Activated CD8-positive, alpha-beta memory T cell treated with anti-CD3 and anti-CD28 coated beads, Interleukin-2, amount 50 U/mL, for 24 hours (primary cell): ENCODE results near the gene KCNAB1.
"Not testable (repeated sequence)": the region's sequence is repeated elsewhere in the genome, so short reads cannot be mapped to it uniquely, and the experiment has no call there.

Experiments
- DNase-seq: peaks from one replicate; pipeline ENCODE4 v3.0.0-alpha.2; 2020; ENCODE audit errors: extremely low read depth

KCNAB1 gene

GRCh38 chr3:156539051-156539450 lies 418.7 kb downstream of the KCNAB1 start:
- DNase-seq, result no peak

- no peak for DNase-seq
These were observed 419.4 kb downstream of the KCNAB1 start for GRCh38 chr3:156539802-156540201.

GRCh38 chr3:156542101-156543042 lies 422.0 kb downstream of the KCNAB1 start:
- DNase-seq, result no peak

DNA sequence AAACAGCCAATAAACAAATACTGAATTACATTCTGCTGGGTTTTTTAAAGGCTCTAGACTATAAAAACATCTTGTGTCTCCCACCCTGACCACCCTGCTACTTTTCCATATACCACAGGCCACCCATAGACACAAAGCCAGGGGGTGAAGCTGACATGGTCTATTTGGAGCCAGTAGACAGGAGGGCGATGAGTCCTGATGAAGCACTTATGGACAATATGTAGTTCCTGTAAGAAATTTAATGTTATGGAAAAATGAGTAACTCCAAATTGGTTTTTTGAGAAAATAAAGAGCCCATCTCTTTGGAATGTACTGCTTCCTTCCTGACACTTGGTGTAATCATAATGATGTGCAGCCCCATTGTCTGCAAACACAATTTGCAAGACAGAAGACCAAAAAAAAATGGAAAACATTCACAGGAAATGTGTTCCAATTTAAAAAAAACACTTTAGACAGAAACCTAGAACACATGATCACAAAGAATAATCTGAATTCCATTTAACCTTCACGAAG lies 422.7 kb downstream of the KCNAB1 start:
- no peak for DNase-seq

DNA sequence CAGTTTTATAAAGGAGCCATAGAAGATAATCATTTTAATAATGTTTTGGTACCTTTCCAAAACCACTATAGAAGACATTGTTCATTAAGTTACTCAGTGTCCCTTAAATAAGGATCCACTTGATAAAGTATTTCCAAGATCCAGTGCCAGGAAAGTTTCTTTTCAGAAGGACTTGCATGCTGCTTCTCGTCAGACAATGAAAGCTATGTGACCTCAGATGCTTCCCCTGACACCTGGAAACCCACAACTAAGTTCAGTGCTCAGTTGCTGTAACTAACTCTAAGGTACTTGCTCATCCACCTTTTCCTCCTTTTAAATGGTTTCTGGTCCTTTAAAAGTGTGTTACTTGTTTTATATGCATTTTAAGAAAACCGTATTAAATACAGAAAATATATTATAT lies 427.3 kb downstream of the KCNAB1 start:
- no peak for DNase-seq

GRCh38 chr3:156548041-156548687 lies 427.8 kb downstream of the KCNAB1 start:
- no peak for DNase-seq

DNA sequence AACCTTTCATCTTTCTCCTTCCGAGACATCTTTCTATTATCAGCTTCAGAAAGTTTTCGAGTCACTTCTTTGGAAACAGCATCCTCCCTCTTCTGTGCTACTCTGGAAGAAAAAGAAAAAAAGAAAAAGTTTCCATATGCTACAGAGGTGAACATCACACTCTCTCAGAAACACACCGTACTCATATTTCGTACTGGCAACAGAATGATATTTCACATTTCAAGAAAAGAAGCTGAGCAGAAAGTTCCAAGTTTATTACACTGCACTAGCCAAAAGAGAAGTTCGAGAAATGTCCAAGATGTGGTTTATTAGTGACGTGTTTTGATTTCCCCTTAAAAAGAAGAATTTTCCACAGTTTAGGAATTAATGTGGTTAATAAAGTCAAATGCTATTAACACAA lies 428.5 kb downstream of the KCNAB1 start:
- no peak for DNase-seq

DNA sequence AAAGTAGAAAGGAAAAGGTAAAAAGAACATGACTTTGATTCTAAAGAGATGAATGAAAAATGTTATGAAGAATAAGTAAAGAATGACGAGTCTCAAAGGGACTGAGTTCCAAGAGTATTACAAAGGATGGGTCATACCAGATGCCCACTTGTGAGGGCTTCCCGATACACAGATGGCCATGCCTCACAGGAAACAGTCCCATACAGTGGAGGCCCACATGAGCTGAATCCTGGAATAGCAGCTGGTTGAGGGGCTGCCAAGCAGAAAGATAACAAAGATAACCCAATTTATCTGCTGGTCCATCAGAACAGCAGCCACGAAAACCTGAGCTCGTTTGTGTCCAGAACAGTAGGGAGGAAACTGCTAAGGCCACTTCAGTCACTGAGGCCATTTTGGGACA lies 430.9 kb downstream of the KCNAB1 start:
- DNase-seq, result no peak

DNA sequence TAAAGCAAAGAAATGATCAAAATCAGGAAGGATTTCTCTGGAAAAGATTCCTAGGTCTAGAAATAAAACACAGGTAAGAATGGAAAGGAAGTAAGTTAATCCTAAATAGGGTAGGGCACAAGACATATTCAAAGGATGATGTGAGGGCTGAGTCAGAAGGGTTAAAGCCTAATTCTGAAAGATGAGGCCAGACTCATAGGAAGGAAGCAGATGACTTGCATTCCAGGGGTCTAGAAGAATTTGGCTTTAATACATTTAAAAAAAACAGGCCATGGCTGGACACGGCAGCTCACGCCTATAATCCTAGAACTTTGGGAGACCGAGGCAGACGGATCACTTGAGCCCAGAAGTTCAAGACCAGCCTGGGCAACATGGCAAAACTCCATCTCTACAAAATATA lies 431.4 kb downstream of the KCNAB1 start:
- DNase-seq, result no peak

GRCh38 chr3:156552973-156553372 lies 432.6 kb downstream of the KCNAB1 start:
- DNase-seq, result no peak

DNA sequence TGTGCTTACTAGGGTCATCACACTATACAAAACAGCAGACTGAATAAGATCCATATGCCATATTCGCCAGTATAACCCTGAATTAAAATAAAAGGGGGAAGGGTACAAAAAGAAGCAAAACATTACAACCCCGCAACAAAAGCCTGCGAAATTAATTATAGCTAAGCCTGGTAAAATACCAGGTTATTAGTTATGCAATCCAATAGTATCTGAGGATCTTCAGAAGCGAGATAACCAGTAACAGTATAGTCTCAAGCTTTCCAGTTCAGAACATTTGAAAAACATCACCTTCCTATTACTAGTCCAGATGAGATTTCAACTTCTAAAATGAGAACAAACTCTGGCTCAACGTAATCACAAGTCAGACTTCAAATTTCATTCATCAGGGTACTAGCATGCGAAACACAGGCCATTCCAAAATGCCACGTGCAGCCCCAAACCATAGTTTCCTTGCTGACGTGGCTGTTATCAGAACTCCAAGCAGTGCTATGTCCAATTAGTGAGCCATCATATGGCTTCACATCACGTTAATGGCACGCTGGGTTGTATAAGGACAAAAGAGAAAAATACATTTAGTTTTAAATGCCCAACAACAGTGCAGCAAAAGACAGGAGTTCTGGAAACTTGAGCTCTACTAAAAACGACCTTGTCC lies 433.5 kb downstream of the KCNAB1 start:
- no peak for DNase-seq

DNA sequence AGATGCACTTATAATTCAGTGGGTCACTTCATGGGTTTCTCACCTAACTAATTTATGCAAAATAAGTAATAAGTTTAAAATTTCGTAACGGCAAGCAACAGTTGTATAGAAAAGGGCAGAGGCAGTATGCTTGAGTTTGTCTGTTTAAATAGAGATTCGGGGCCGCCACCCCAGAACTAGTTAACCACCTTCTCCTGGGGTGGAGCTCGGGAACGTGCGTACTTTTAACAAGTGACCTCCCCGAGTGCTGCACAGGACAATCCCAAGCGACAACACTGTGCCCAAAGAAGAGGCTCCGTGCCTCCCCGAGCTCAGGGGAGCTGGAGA lies 434.1 kb downstream of the KCNAB1 start:
- DNase-seq, result no peak

GRCh38 chr3:156554842-156555687 lies 434.7 kb downstream of the KCNAB1 start, which contains the start of gene SSR3:
SSR3 (minus strand) TSS chr3:156555117; CDS start chr3:156555089, 28 bp downstream.
- peak; percentile 99 for DNase-seq

DNA sequence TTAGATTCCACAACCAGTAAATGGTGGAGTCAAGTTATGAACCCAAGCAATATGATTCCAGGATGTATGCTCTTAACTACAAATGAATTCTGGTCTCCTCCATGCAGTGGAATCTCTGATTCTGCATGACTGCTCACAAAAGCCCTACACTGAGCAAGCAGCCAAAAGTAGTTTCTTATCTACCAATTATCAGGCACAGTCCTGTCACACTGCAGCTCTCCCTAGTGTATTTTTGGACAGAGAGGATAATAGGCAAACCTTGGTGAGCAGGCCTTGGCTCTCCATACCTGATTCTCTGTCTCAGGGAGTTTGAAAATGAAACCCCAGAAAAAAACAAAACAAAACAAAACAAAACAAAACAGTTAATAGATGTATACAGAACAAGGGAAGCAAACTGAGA lies 438.0 kb downstream of the KCNAB1 start:
- no peak for DNase-seq

GRCh38 chr3:156559321-156559720 lies 438.9 kb downstream of the KCNAB1 start:
- DNase-seq, result no peak

- DNase-seq, result no peak
These were observed 441.2 kb downstream of the KCNAB1 start for GRCh38 chr3:156561533-156561932.

DNA sequence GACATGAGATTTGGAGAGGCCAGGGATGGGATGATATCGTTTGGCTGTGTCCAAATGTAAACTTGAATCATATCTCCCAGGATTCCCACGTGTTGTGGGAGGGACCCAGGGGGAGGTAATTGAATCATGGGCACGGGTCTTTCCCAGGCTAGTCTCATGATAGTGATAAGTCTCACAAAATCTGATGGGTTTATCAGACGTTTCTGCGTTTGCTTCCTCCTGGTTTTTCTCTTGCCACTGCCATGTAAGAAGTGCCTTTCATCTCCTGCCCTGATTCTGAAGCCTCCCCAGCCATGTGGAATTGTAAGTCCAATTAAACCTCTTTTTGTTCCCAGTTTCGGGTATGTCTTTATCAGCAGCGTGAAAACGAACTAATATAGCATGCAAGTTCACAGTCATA lies 442.1 kb downstream of the KCNAB1 start:
- DNase-seq, result not testable (repeated sequence)

DNA sequence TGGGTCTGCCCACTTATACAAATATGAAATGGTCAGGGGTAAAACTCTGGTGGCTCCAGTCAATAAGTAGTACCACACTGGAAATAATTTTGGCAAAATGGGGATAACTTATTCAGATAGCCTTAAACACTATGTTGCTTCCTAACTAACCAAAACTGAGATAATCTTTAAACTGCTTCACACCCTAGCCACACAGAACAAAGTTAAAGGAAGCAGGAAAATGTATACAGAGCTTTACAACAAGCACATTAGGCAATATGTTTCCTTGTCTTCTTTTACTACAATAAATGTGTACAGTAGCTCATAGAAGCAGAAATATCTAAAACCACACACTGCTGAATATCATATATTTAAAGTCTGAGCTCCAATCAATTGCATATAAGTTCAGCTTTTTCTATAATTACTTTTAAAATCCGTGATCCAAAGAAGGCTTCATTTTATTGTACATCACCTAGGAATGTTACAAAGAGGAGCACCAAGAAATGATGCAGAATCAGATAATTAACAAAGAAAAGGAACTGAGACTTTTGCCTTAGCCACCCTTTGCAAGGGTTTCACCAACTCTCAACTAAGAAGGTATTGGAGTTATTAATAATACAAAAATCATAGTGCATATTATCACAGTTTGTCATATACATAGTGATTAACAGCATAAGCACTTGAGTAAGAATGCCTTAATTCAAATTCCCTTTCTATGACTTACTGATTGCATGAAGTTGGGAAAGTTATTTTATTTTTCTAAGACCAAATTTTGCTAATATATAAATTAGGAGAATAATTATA lies 443.7 kb downstream of the KCNAB1 start:
- DNase-seq, result no peak

DNA sequence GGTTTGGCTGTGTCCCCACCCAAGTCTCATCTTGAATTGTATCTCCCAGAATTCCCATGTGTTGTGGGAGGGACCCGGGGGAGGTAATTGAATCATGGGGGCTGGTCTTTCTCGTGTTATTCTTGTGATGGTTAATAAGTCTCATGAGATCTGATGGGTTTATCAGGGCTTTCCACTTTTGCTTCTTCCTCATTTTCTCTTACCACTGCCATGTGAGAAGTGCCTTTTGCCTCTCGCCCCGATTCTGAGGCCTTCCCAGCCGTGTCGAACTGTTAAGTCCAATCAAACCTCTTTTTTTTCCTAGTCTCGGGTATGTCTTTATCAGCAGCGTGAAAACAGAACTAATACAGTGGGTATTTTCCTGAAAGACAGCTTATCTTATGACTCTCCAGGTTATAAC lies 448.6 kb downstream of the KCNAB1 start:
- not testable (repeated sequence) for DNase-seq

- DNase-seq, result not testable (repeated sequence)
These were observed 449.5 kb downstream of the KCNAB1 start for GRCh38 chr3:156569881-156570280.

GRCh38 chr3:156575641-156576040 lies 455.3 kb downstream of the KCNAB1 start:
- DNase-seq, result no peak
